Measurements from ENCODE around the gene C1GALT1. TPM values are rescaled to one million over a fixed set of nuclear protein-coding genes. Genes with fewer than 3 reads are reported as not detected.

Gene C1GALT1
- polyA plus RNA-seq, 1 donor (not counting 4 experiments of a cell fraction or from before 2014, with no cell fraction given): 44.3 TPM

DNA sequence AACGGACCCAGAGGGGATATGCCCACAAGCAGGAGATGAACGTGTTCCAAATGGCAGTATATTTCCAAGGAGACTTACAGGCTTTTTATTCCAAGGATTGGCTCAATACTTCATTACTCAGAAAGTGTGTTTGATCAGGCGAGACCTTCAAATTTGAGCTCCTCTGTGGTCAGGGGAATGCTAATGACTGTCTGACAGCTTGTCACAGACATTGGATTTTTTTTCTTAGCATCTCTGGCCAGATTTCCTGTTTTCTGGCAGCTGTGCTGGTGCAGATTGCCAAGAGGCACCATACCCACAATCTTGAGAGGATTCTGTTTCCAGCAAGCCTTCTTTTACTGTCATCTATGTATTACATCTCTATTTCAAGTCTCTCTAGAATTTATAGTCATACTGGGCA, 93.8 kb downstream of the C1GALT1 start:
- no peaks in the 10 kb centered on the region for H3K27me3 ChIP-seq (ENCODE audit: control insufficient read depth, extremely low read depth, insufficient read depth, low read length)
- H3K27ac ChIP-seq (ENCODE audit: control insufficient read depth, insufficient read depth, low read length): no peak overlapping the region
- TF ChIP-seq EZH2 (IDR thresholded peaks at IDR 0.05; ENCODE audit: low read length): no peak
- TF ChIP-seq, protein P1, sequence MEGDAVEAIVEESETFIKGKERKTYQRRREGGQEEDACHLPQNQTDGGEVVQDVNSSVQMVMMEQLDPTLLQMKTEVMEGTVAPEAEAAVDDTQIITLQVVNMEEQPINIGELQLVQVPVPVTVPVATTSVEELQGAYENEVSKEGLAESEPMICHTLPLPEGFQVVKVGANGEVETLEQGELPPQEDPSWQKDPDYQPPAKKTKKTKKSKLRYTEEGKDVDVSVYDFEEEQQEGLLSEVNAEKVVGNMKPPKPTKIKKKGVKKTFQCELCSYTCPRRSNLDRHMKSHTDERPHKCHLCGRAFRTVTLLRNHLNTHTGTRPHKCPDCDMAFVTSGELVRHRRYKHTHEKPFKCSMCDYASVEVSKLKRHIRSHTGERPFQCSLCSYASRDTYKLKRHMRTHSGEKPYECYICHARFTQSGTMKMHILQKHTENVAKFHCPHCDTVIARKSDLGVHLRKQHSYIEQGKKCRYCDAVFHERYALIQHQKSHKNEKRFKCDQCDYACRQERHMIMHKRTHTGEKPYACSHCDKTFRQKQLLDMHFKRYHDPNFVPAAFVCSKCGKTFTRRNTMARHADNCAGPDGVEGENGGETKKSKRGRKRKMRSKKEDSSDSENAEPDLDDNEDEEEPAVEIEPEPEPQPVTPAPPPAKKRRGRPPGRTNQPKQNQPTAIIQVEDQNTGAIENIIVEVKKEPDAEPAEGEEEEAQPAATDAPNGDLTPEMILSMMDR (optimal IDR thresholded peaks at IDR 0.05 in 1 of 3, IDR thresholded peaks at IDR 0.05 in 1 of 3, conservative IDR thresholded peaks at IDR 0.05 in 1 of 3; ENCODE audit: extremely low read depth in 1 of 3, insufficient read depth in 2 of 3, low read length in 3 of 3): no peak
- no peaks in the 10 kb centered on the region for H3K9me3 ChIP-seq (ENCODE audit: control insufficient read depth, low read depth, low read length)
- no peaks in the 10 kb centered on the region for H3K36me3 ChIP-seq (ENCODE audit: control insufficient read depth in 2 of 2, extremely low read depth in 1 of 2, insufficient read depth in 2 of 2, low read length in 2 of 2)
- no peaks in the 10 kb centered on the region for H4K20me1 ChIP-seq (ENCODE audit: control insufficient read depth, extremely low read depth, insufficient read depth, low read length)
- H3K79me2 ChIP-seq (ENCODE audit: control insufficient read depth, insufficient read depth, low read length): no peaks in the 10 kb centered on the region
- dilution Hi-C loops (cut with MboI; ENCODE audit: extremely low pct_ligation_motif_present, low sequenced_read_pairs): no loop called here
- H3K9ac ChIP-seq (ENCODE audit: control insufficient read depth, extremely low read depth, insufficient read depth, low read length): no peak overlapping the region
- no peaks in the 10 kb centered on the region for H3K4me1 ChIP-seq (ENCODE audit: control insufficient read depth, extremely low read depth, insufficient read depth, low read length)
- no peak overlapping the region for H2AFZ ChIP-seq (ENCODE audit: control insufficient read depth, low read length)
- DNase-seq (ENCODE audit: low read depth, low spot score) (no peak), FAIRE-seq (no peak)
- H3K9me1 ChIP-seq (ENCODE audit: control insufficient read depth, extremely low read depth, insufficient read depth, low read length): no peaks in the 10 kb centered on the region
- H3K4me2 ChIP-seq (ENCODE audit: control insufficient read depth, extremely low read depth, insufficient read depth, low read depth, low read length): no peak overlapping the region
- no peak overlapping the region for H3K4me3 ChIP-seq (ENCODE audit: control insufficient read depth in 2 of 3, extremely low read depth in 1 of 3, insufficient read depth in 2 of 3, low read depth in 1 of 3, low read length in 3 of 3)

DNA sequence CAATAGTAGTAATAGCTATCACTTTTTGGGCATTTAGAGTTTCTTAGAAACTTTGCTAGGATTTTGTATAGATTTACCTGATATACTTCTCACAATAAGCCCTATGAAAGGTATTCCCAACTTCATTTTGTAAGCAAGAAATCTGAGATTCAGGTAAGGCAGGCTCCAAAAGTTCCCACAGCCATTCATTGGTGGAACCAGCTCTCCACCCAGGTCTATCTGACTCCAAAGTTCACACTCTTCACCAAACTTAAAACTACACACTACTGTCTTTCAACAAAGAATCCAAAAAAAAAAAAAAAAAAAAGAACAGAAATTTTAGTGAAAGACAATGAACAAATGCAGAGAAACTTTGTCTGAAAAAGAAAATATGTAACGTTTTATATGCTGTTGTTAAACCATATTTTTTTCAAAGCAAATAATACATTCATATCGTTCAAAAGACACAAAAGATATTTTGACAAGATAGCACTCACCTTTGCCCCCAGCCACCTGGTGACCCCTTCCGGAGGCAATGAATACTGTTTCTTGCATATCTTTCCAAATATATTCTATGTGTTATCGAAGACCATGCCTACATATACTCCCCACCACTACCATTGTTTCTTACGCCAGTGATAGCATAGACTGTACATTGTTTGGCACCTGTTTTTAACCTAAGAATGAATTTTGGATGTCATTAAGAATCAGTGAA, 108.2 kb downstream of the C1GALT1 start:
- dilution Hi-C loops (cut with MboI; ENCODE audit: extremely low pct_ligation_motif_present, low sequenced_read_pairs): no loop called here
- TF ChIP-seq, protein P1 (optimal IDR thresholded peaks at IDR 0.05 in 1 of 3, IDR thresholded peaks at IDR 0.05 in 1 of 3, conservative IDR thresholded peaks at IDR 0.05 in 1 of 3; ENCODE audit: extremely low read depth in 1 of 3, insufficient read depth in 2 of 3, low read length in 3 of 3): no peak
- TF ChIP-seq EZH2 (IDR thresholded peaks at IDR 0.05; ENCODE audit: low read length): no peak
- H3K4me1 ChIP-seq (ENCODE audit: control insufficient read depth, extremely low read depth, insufficient read depth, low read length): no peaks in the 10 kb centered on the region
- no peak overlapping the region for H2AFZ ChIP-seq (ENCODE audit: control insufficient read depth, low read length)
- no peaks in the 10 kb centered on the region for H3K27me3 ChIP-seq (ENCODE audit: control insufficient read depth, extremely low read depth, insufficient read depth, low read length)
- H3K36me3 ChIP-seq (ENCODE audit: control insufficient read depth in 2 of 2, extremely low read depth in 1 of 2, insufficient read depth in 2 of 2, low read length in 2 of 2): no peaks in the 10 kb centered on the region
- H3K9me1 ChIP-seq (ENCODE audit: control insufficient read depth, extremely low read depth, insufficient read depth, low read length): no peaks in the 10 kb centered on the region
- no peaks in the 10 kb centered on the region for H3K9me3 ChIP-seq (ENCODE audit: control insufficient read depth, low read depth, low read length)
- H4K20me1 ChIP-seq (ENCODE audit: control insufficient read depth, extremely low read depth, insufficient read depth, low read length): no peaks in the 10 kb centered on the region
- no peaks in the 10 kb centered on the region for H3K79me2 ChIP-seq (ENCODE audit: control insufficient read depth, insufficient read depth, low read length)
- no peak for DNase-seq (ENCODE audit: low read depth, low spot score)
- no peak for FAIRE-seq
- no peak overlapping the region for H3K27ac ChIP-seq (ENCODE audit: control insufficient read depth, insufficient read depth, low read length)
- no peak overlapping the region for H3K4me3 ChIP-seq (ENCODE audit: control insufficient read depth in 2 of 3, extremely low read depth in 1 of 3, insufficient read depth in 2 of 3, low read depth in 1 of 3, low read length in 3 of 3)
- no peak overlapping the region for H3K9ac ChIP-seq (ENCODE audit: control insufficient read depth, extremely low read depth, insufficient read depth, low read length)
- H3K4me2 ChIP-seq (ENCODE audit: control insufficient read depth, extremely low read depth, insufficient read depth, low read depth, low read length): no peak overlapping the region

Measured in keratinocyte (primary cell).